ENCODE measurements around the gene ANO4.
A peak's percentile ranks its signal among the peaks of the same experiment; 100 is the strongest.
"Not testable (repeated sequence)": the region's sequence is repeated elsewhere in the genome, so short reads cannot be mapped to it uniquely, and the experiment has no call there.

Gene ANO4

DNA sequence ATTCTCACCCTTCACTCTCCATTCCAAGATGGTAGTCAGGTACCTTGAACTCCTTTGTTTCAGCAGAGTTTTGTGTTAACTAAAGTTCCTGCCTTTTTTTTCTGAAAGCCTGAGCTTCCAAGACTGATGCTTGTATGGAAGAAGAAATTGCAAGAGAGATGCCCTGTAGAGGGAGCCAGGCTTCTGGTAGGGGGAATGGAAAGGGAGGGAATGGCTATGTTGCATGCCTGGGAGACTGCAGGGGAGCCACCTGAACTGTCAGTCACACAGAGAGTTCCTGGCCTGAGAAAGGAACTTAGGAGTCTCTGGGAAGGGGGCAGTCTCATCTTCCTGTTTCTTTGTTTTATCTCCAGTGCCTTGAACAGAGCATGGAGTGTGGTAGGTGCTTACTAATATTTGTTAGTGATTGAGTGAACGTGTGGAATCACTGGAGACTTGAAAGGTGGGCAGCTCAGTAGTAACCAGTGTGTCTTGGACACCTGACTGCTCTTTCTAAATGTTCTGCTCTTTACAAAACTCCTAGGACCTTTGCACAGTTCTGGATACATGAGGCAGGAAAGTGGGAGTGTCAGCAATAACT is 132.2 kb downstream of the ANO4 start:
- Histone ChIP-seq H3K27ac (ENCODE audit: low read length) (no peak overlapping the region), H3K9me3 (ENCODE audit: control insufficient read depth, low read depth, low read length) (no peaks in the 10 kb centered on the region), H3K4me3 (ENCODE audit: low read length) (no peak overlapping the region), H3K9ac (ENCODE audit: low read length) (no peak overlapping the region), H3K36me3 (ENCODE audit: control insufficient read depth, low read depth, low read length) (no peaks in the 10 kb centered on the region), H3K27me3 (ENCODE audit: control insufficient read depth, insufficient read depth, low read length) (no peaks in the 10 kb centered on the region), H3K4me1 (ENCODE audit: control insufficient read depth, low read depth, low read length) (peaks cover 10% of the 10 kb centered on the region)

DNA sequence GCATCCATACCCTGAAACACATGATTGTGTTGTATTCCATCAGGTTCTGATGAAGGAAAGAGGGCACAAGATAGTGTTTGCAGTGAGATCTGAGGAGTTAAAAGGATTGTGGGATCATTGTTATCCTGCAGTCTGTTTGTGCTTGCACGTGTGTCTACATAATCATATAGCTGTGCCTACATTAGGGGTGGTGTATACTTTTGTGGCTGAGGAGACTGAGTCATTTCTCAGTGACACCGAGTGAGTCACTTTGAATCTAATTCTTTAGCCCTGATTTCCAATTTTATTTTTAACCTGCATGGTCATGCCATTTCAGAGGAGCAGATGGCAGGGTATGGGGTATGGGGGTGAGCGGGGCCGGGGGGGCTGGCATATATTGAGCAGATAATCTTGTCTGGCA is 133.2 kb downstream of the ANO4 start:
- Histone ChIP-seq H3K9me3 (ENCODE audit: control insufficient read depth, low read depth, low read length) (no peaks in the 10 kb centered on the region), H3K4me1 (ENCODE audit: control insufficient read depth, low read depth, low read length) (peaks cover 10% of the 10 kb centered on the region), H3K27me3 (ENCODE audit: control insufficient read depth, insufficient read depth, low read length) (no peaks in the 10 kb centered on the region), H3K9ac (ENCODE audit: low read length) (no peak overlapping the region), H3K27ac (ENCODE audit: low read length) (no peak overlapping the region), H3K4me3 (ENCODE audit: low read length) (no peak overlapping the region), H3K36me3 (ENCODE audit: control insufficient read depth, low read depth, low read length) (no peaks in the 10 kb centered on the region)

DNA sequence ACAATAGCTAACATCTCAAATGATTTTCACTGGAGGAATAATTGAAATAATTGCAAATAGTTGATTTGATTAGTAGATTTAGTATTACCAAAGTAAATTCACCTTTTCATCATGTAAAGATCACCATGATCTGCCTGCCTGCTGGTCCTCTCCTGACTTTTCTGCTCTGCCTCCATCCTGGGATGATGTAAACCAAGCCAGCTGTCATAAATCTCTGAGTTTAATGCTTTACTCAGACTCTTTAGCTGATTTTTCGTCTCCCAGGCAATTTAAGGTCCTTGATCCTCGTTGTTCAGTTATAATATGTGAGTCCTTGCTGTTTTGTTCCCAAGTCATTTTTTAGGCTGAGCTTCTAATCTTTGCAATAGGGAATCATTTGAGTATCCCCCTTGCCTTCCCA is 138.0 kb downstream of the ANO4 start:
- Histone ChIP-seq H3K4me3 (ENCODE audit: low read length) (no peak overlapping the region), H3K27ac (ENCODE audit: low read length) (no peak overlapping the region), H3K9ac (ENCODE audit: low read length) (no peak overlapping the region), H3K27me3 (ENCODE audit: control insufficient read depth, insufficient read depth, low read length) (no peaks in the 10 kb centered on the region), H3K9me3 (ENCODE audit: control insufficient read depth, low read depth, low read length) (no peaks in the 10 kb centered on the region), H3K4me1 (ENCODE audit: control insufficient read depth, low read depth, low read length) (no peaks in the 10 kb centered on the region), H3K36me3 (ENCODE audit: control insufficient read depth, low read depth, low read length) (no peaks in the 10 kb centered on the region)

DNA sequence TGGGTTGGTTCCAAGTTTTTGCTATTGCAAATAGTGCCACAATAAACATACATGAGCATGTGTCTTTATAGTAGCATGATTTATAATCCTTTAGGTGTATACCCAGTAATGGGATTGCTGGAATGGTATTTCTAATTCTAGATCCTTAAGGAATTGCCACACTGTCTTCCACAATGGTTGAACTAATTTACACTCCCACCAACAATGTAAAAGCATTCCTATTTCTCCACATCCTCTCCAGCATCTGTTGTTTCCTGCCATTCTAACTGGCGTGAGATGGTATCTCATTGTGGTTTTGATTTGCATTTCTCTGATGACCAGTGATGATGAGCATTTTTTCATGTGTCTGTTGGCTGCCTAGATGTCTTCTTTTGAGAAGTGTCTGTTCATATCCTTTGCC is 139.0 kb downstream of the ANO4 start:
- H3K4me3 ChIP-seq (ENCODE audit: low read length); H3K27ac ChIP-seq (ENCODE audit: low read length); H3K27me3 ChIP-seq (ENCODE audit: control insufficient read depth, insufficient read depth, low read length); H3K9me3 ChIP-seq (ENCODE audit: control insufficient read depth, low read depth, low read length); H3K9ac ChIP-seq (ENCODE audit: low read length); H3K4me1 ChIP-seq (ENCODE audit: control insufficient read depth, low read depth, low read length); H3K36me3 ChIP-seq (ENCODE audit: control insufficient read depth, low read depth, low read length): not testable (repeated sequence)

DNA sequence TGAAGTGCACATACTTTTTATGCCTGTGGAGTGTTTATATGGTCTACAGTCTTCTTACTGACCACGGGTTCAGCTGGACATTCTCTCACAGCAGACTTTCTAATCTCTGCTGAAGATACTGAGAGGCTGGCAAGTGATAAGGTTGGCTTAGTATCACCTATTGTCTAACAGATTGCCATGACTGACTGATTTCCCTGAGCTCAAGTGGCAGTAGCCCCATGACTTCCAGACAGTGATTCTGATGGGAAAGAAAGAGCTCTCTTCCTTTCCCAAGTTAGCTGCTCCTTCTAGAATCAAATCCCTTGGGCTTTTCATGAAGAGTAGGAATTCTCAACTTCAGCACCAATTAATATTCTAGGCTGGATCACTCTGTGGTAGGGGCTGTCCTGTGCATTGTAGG is 141.4 kb downstream of the ANO4 start:
- H3K4me1 ChIP-seq (ENCODE audit: control insufficient read depth, low read depth, low read length) = no peaks in the 10 kb centered on the region

DNA sequence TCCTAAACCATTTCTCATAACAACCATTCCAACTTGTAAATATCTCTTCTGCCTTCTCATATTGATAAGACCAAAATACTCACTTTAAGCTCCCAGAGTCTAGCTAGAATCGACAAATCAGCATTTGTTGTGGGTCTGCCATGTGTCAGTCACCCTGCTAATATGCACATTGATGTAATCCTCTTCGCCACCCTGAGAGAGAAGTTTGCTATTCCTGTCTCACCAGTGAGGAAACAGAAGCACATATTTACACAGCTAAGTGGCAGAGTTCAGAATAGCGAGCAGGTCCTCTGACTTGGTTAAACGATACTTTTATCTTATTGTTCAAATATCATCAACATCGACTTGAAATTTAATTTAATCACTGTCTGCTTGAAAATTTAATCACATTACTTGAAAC is 142.1 kb downstream of the ANO4 start:
- Histone ChIP-seq H3K27ac (ENCODE audit: low read length) (no peak overlapping the region), H3K27me3 (ENCODE audit: control insufficient read depth, insufficient read depth, low read length) (no peaks in the 10 kb centered on the region), H3K9ac (ENCODE audit: low read length) (no peak overlapping the region), H3K36me3 (ENCODE audit: control insufficient read depth, low read depth, low read length) (no peaks in the 10 kb centered on the region), H3K9me3 (ENCODE audit: control insufficient read depth, low read depth, low read length) (no peaks in the 10 kb centered on the region), H3K4me3 (ENCODE audit: low read length) (no peak overlapping the region), H3K4me1 (ENCODE audit: control insufficient read depth, low read depth, low read length) (no peaks in the 10 kb centered on the region)

More for the DNA sequence above, 141.4 kb downstream of the ANO4 start:
- Histone ChIP-seq H3K4me3 (ENCODE audit: low read length) (no peak overlapping the region), H3K9ac (ENCODE audit: low read length) (no peak overlapping the region), H3K27ac (ENCODE audit: low read length) (no peak overlapping the region), H3K27me3 (ENCODE audit: control insufficient read depth, insufficient read depth, low read length) (no peaks in the 10 kb centered on the region), H3K36me3 (ENCODE audit: control insufficient read depth, low read depth, low read length) (no peaks in the 10 kb centered on the region), H3K9me3 (ENCODE audit: control insufficient read depth, low read depth, low read length) (no peaks in the 10 kb centered on the region)

DNA sequence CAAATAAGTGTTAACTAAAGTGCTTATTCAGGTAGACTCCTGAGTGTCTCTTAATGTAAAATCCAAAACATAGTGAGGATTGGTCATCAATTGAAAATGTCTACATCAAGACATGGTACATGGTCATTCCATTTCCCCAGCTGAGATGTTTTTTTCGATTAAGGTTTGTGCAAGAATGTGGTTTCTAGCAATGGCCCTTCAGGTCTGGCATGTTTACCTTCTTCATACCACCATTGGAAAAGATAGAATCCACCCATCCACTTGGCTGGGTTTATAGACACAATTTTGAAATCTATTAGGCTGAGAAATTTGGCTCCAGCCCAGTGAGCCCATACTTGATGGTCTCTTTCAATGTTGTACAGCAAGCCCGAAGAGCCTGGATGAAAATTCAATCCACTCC is 145.9 kb downstream of the ANO4 start:
- Histone ChIP-seq H3K27ac (ENCODE audit: low read length) (no peak overlapping the region), H3K4me3 (ENCODE audit: low read length) (no peak overlapping the region), H3K9me3 (ENCODE audit: control insufficient read depth, low read depth, low read length) (no peaks in the 10 kb centered on the region), H3K27me3 (ENCODE audit: control insufficient read depth, insufficient read depth, low read length) (no peaks in the 10 kb centered on the region), H3K9ac (ENCODE audit: low read length) (no peak overlapping the region), H3K36me3 (ENCODE audit: control insufficient read depth, low read depth, low read length) (no peaks in the 10 kb centered on the region), H3K4me1 (ENCODE audit: control insufficient read depth, low read depth, low read length) (no peaks in the 10 kb centered on the region)

DNA sequence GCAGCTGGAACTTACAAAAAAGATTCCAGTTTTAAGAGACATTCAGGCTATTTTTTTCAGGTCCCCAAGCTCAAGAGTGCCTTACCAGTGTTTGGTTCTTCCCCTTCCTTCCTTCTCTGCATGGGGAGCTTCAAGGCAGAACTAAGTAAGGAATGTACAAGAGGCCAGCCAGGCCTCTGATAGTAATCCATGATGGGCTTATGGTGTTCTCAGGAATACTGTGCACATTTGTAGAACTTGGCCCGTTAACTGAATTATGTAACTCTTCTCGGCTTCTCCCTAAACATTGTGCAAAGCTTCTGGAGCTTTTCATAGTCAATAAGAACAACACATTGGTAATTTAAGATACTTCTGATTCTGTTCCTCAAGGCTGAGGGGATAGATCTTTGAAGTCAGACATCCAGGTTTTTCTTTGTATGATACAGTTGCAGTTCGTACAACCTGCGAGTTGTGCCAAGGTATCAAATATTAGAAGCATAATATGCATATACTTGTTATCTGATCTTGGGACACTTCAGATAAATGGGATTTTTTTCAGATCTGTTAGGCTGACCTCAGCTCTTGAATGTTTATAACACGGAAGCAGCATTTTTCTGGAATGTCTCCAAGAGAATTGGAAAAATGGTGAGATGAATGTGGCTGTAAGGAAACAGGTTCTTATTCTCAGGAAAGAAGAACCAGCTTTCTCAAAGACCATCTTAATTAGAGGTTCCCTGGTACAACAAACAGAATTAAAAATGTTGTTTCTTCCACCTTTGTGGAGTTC is 148.6 kb downstream of the ANO4 start:
- H3K9ac ChIP-seq (ENCODE audit: low read length) = no peak overlapping the region
- no peak overlapping the region for H3K4me3 ChIP-seq (ENCODE audit: low read length)
- H3K4me1 ChIP-seq (ENCODE audit: control insufficient read depth, low read depth, low read length) = no peaks in the 10 kb centered on the region
- no peaks in the 10 kb centered on the region for H3K36me3 ChIP-seq (ENCODE audit: control insufficient read depth, low read depth, low read length)
- H3K27ac ChIP-seq (ENCODE audit: low read length) = no peak overlapping the region
- H3K27me3 ChIP-seq (ENCODE audit: control insufficient read depth, insufficient read depth, low read length) = no peaks in the 10 kb centered on the region
- H3K9me3 ChIP-seq (ENCODE audit: control insufficient read depth, low read depth, low read length) = no peaks in the 10 kb centered on the region

DNA sequence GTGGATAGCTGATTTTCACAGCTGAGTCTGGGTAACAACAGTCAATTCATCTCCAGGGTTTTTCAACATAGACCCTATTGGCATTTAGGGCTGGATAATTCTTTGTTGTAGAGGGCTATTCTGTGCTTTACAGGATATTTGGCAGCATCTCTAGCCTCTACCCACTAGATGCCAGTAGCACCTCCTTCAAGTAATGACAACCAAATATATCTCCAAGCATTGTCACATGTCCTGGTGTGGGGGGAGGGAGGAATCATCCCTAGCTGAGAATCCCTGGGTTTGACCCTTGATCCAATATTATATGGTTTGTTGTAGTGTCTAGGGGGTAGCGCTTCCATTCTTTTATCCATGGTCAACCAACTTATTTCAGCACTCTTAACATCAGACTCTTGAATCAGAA is 157.2 kb downstream of the ANO4 start:
- H3K9ac ChIP-seq (ENCODE audit: low read length) = no peak overlapping the region
- H3K27ac ChIP-seq (ENCODE audit: low read length) = no peak overlapping the region
- H3K4me3 ChIP-seq (ENCODE audit: low read length) = no peak overlapping the region
- no peaks in the 10 kb centered on the region for H3K9me3 ChIP-seq (ENCODE audit: control insufficient read depth, low read depth, low read length)
- no peaks in the 10 kb centered on the region for H3K36me3 ChIP-seq (ENCODE audit: control insufficient read depth, low read depth, low read length)
- no peaks in the 10 kb centered on the region for H3K27me3 ChIP-seq (ENCODE audit: control insufficient read depth, insufficient read depth, low read length)
- H3K4me1 ChIP-seq (ENCODE audit: control insufficient read depth, low read depth, low read length) = peaks cover 41% of the 10 kb centered on the region

DNA sequence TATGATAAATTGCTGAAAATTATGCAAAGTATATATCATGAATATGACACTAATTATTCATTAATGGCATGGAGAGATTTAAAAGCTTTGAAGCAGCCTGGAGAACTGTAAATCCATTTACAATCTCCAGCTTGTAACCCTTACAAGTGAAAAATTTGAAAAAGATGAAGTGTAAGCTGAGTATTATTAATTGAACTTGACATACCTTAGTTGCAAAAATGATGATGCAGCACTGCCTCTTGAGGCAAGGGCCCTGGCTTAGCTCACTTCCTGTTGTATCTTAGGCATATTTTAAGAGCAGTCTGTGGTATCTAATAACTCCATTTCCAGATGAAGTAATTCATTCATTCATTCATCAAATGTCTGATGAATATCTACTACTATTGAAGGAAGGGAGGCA is 158.6 kb downstream of the ANO4 start:
- Histone ChIP-seq H3K4me1 (ENCODE audit: control insufficient read depth, low read depth, low read length) (peaks cover 41% of the 10 kb centered on the region), H3K9me3 (ENCODE audit: control insufficient read depth, low read depth, low read length) (no peaks in the 10 kb centered on the region), H3K27ac (ENCODE audit: low read length) (no peak overlapping the region), H3K27me3 (ENCODE audit: control insufficient read depth, insufficient read depth, low read length) (no peaks in the 10 kb centered on the region), H3K9ac (ENCODE audit: low read length) (no peak overlapping the region), H3K36me3 (ENCODE audit: control insufficient read depth, low read depth, low read length) (no peaks in the 10 kb centered on the region), H3K4me3 (ENCODE audit: low read length) (peak overlapping the region; percentile 14)

DNA sequence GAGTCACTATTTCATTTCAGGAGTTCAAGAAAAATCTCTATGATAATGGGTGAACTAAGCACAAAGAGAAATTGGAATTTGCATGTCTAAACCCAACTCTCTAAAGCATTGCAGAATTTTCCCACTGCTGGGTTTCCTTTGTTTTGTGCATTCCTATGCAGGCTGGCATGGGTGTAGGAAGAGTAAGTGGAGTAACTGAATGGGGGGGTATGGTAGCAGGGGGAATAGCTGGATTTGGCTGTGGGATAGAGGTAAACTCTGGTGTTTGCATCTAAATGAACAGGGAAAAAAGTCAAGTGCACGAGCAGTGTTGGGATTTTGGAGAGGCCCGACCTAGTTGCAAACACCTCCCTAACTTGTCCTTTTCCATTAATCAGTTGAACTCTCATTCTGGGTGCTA is 159.1 kb downstream of the ANO4 start:
- no peak overlapping the region for H3K9ac ChIP-seq (ENCODE audit: low read length)
- H3K4me1 ChIP-seq (ENCODE audit: control insufficient read depth, low read depth, low read length) = peaks cover 41% of the 10 kb centered on the region
- H3K27me3 ChIP-seq (ENCODE audit: control insufficient read depth, insufficient read depth, low read length) = no peaks in the 10 kb centered on the region
- H3K27ac ChIP-seq (ENCODE audit: low read length) = no peak overlapping the region
- H3K36me3 ChIP-seq (ENCODE audit: control insufficient read depth, low read depth, low read length) = no peaks in the 10 kb centered on the region
- H3K4me3 ChIP-seq (ENCODE audit: low read length) = peak overlapping the region; percentile 14
- H3K9me3 ChIP-seq (ENCODE audit: control insufficient read depth, low read depth, low read length) = no peaks in the 10 kb centered on the region

DNA sequence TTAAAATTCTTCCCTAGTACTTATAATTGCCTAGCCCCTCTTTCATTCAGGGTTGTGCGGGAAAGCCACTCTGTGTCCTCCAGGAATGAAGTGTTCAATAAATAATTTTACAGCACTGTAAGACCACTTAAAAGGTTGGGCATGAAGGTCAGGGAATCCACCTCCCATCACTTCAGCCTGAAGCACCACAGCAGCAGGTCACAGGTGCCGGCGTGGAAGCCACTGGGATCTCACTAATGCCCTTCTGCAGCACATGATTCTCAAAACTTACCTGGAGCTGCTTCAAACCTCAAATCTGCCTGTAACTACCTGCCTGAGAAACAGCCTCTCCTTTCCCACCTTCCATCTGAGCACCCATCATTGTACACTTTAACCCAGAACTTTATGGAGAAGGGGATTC is 159.5 kb downstream of the ANO4 start:
- Histone ChIP-seq H3K9ac (ENCODE audit: low read length) (no peak overlapping the region), H3K36me3 (ENCODE audit: control insufficient read depth, low read depth, low read length) (no peaks in the 10 kb centered on the region), H3K9me3 (ENCODE audit: control insufficient read depth, low read depth, low read length) (no peaks in the 10 kb centered on the region), H3K27ac (ENCODE audit: low read length) (no peak overlapping the region), H3K27me3 (ENCODE audit: control insufficient read depth, insufficient read depth, low read length) (no peaks in the 10 kb centered on the region), H3K4me3 (ENCODE audit: low read length) (peak overlapping the region; percentile 14), H3K4me1 (ENCODE audit: control insufficient read depth, low read depth, low read length) (peaks cover 41% of the 10 kb centered on the region)
